HUES6 (cell line): ENCODE measurements around the gene TEP1.

Source experiments
- H3K27ac ChIP-seq: 2 replicates; pipeline ENCODE4 v1.7.0; 2013; ENCODE audit warnings: low read depth, mild to moderate bottlenecking, low read length, inconsistent platforms
- H3K27me3 ChIP-seq: 2 replicates; pipeline ENCODE4 v1.6.1; 2013; ENCODE audit warnings: low read length; ENCODE audit not compliant: control insufficient read depth, insufficient read depth
- H3K36me3 ChIP-seq: 2 replicates; pipeline ENCODE4 v1.6.1; 2013; ENCODE audit warnings: low read length; ENCODE audit not compliant: control insufficient read depth, insufficient read depth
- H3K4me1 ChIP-seq: 2 replicates; pipeline ENCODE4 v1.6.1; 2013; ENCODE audit warnings: low read length; ENCODE audit not compliant: control insufficient read depth, insufficient read depth
- H3K4me3 ChIP-seq: 2 replicates; pipeline ENCODE4 v1.5.1; 2013; ENCODE audit warnings: low read depth, low read length
- H3K9ac ChIP-seq: one replicate; pipeline ENCODE4 v1.6.1; 2013; ENCODE audit warnings: mild to moderate bottlenecking, low read length
- H3K9me3 ChIP-seq: 2 replicates; pipeline ENCODE4 v1.6.1; 2013; ENCODE audit warnings: low read depth, low read length; ENCODE audit not compliant: control insufficient read depth, insufficient read depth

TEP1 gene

DNA sequence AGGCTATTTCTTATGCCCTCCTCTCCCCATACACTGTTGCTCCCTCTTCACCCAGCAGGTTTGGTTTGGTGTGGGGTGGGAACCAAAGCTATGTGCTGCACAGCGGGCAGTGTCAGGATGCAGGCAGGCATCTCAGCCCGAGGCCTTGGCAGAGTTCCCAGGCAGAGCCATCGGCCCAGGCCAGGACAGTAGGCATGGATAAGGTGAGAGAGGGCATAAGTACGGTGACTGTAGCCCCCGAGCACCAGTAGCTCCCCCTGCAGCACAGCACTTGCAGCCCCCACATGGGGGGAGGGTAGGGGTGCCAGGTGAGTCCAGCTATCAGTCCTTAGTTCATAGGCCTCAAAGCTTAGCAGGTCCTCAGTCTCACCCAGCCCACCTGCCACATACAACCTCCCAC lies 15.5 kb upstream of the TEP1 start:
- H3K27ac ChIP-seq = no peak overlapping the region
- H3K9ac ChIP-seq = no peak overlapping the region
- no peaks in the 10 kb centered on the region for H3K36me3 ChIP-seq
- no peaks in the 10 kb centered on the region for H3K9me3 ChIP-seq
- H3K4me3 ChIP-seq = no peak overlapping the region
- H3K27me3 ChIP-seq = no peaks in the 10 kb centered on the region
- peaks cover 13% of the 10 kb centered on the region; the same call in 1 of the 2 replicates for H3K4me1 ChIP-seq

DNA sequence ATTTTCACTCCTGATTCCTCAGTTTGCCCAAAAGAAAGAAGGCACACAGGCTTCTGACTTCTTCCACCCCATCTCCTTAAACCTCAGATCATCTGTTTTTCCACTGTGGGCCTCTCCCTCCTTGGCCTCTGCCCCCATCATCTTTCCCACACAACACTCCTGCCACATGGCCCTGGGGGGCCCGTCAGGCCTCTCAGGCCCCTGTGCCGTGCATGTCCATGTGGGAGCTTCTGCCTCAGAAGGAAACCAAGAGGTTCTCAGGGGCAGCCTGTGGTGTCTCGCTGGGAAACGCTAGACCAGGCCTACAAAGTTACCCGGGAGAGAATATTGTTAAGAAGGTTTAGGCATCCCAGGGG lies 14.7 kb upstream of the TEP1 start:
- Histone ChIP-seq H3K9me3 (no peaks in the 10 kb centered on the region), H3K4me3 (no peak overlapping the region; the same call in 1 of the 2 replicates), H3K36me3 (no peaks in the 10 kb centered on the region), H3K9ac (no peak overlapping the region), H3K27me3 (no peaks in the 10 kb centered on the region), H3K4me1 (peaks cover 16% of the 10 kb centered on the region; the same call in 1 of the 2 replicates), H3K27ac (no peak overlapping the region)

DNA sequence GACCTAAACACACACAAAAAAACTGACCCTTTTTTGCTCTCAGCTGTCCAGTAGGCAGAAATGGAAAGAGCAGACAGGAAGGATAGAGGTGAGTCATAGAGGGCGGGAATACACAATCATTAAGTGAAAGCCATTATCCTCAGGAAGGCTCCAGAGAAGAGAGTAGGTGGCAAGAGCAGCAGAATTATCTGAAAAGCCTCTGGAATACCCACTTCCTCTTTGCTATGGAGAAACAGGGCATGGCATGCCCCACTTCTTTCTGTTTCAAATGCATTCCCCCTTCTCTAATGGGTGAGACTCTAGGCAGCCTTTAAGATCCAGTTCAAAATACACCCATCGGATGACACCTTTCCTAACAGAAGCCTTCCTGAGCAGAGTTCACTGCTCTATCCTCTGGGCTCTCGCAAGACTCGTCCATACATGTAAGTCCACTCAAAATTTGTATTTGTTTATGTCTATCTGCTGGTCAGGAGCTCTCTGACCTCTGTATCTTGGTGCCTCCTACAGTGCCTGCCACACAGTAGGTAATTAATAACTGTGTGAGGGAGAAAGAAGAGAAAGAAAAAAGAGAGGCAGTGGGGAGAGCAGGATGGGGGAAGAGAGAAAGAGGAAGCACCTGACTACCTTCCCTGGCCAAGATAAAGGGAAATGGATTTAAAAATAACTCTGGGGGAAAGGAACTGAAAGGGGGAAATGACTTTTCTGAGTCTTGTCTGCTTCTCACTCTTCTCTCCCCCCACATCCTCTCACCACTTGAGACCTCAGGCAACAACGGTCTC lies 14.1 kb upstream of the TEP1 start:
- H3K9ac ChIP-seq = peak overlapping the region; percentile 41

DNA sequence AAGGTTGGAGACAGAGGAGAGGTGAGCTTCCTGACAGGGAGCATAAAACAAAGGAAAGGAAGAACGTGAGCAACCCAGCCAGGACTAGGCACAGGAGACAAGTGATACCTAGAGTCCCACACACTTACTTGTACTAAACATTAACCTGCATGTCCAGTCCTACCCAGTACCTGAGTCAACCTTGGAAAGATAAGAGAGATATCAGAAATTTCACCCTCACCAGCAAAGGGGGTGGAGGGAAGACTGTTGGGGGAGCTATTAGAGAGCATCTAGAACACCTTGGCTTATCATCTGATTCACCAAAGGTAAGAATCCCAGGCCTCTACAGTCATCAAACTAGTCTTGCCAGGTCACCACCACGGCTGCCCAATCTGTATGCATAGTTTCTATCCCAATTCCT lies 11.6 kb upstream of the TEP1 start:
- H3K27me3 ChIP-seq = no peaks in the 10 kb centered on the region
- no peaks in the 10 kb centered on the region for H3K36me3 ChIP-seq
- peaks cover 22% of the 10 kb centered on the region; the same call in 1 of the 2 replicates for H3K4me1 ChIP-seq
- no peaks in the 10 kb centered on the region for H3K9me3 ChIP-seq
- H3K4me3 ChIP-seq = no peak overlapping the region
- no peak overlapping the region for H3K9ac ChIP-seq
- no peak overlapping the region for H3K27ac ChIP-seq

More for the DNA sequence above, 14.1 kb upstream of the TEP1 start:
- Histone ChIP-seq H3K4me1 (peaks cover 16% of the 10 kb centered on the region; the same call in 1 of the 2 replicates), H3K9me3 (no peaks in the 10 kb centered on the region), H3K27me3 (no peaks in the 10 kb centered on the region), H3K36me3 (no peaks in the 10 kb centered on the region), H3K27ac (peak overlapping the region; percentile 47; the same call in 1 of the 2 replicates), H3K4me3 (peak overlapping the region; percentile 15; the same call in 1 of the 2 replicates)

DNA sequence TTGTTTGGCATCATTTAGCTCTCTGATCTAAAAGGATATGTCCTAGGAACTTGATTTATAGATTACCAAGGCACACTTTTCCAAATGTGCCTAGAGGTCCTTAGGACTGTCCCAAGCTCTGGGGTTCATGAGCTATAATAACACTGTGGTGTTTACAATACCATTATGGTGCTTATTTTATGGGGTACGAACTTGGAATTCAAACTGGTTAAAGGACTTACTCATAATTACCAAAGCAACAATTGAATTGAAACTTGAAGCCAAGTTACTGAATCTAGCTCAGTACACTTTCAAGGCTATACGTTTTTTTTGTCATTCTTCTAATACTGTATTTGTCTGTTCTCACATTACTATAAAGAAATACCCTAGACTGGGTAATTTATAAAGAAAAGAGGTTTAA lies 9.6 kb upstream of the TEP1 start:
- Histone ChIP-seq H3K9ac (no peak overlapping the region), H3K9me3 (no peaks in the 10 kb centered on the region), H3K4me3 (no peak overlapping the region), H3K4me1 (peaks cover 17% of the 10 kb centered on the region; the same call in 1 of the 2 replicates), H3K27me3 (no peaks in the 10 kb centered on the region), H3K27ac (no peak overlapping the region), H3K36me3 (no peaks in the 10 kb centered on the region)

DNA sequence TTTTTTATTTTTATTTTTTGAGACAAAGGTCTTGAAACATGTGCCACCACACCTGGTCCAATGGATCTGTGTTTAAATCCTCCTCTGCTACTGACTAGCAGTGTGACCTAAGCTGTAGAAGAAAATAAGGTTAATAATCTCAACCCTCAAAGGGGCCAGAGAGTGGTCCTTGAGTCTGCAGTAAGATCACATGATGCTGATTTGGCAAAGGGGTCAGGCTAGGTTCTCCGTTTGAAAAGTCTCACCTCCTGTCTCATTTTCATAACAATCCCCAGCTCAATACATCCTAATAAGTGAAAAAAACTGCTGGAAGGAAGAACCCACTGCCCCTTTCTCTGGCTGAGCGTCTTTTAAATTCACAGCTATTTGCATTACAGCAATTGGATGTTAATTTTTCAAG lies 8.0 kb upstream of the TEP1 start:
- Histone ChIP-seq H3K27ac (no peak overlapping the region), H3K36me3 (no peaks in the 10 kb centered on the region), H3K9me3 (no peaks in the 10 kb centered on the region), H3K4me3 (no peak overlapping the region), H3K9ac (no peak overlapping the region), H3K27me3 (no peaks in the 10 kb centered on the region), H3K4me1 (peaks cover 9% of the 10 kb centered on the region; the same call in 1 of the 2 replicates)

DNA sequence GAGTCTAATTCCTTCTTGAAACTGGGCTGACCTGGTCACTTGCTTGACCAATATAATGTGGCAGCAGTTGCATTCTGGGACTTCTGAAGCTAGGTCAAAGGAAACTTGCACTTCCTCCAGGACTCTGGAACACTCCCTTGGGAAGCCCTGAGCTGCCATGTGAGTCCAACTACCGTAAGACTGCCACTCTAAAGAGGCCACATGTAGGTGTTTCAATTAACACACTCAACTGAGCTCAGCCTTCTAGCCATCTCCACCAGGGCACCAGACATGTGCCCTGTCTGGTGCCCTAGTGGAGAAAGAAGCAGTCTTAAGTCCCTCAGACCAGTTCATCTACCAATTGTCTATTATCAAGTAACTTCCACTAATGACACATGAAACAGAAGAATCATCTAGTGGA lies 6.1 kb upstream of the TEP1 start:
- H3K4me1 ChIP-seq = peaks cover 12% of the 10 kb centered on the region; the same call in 1 of the 2 replicates
- H3K27me3 ChIP-seq = no peaks in the 10 kb centered on the region
- no peak overlapping the region for H3K9ac ChIP-seq
- no peaks in the 10 kb centered on the region for H3K9me3 ChIP-seq
- no peak overlapping the region for H3K27ac ChIP-seq
- H3K36me3 ChIP-seq = no peaks in the 10 kb centered on the region
- no peak overlapping the region for H3K4me3 ChIP-seq

DNA sequence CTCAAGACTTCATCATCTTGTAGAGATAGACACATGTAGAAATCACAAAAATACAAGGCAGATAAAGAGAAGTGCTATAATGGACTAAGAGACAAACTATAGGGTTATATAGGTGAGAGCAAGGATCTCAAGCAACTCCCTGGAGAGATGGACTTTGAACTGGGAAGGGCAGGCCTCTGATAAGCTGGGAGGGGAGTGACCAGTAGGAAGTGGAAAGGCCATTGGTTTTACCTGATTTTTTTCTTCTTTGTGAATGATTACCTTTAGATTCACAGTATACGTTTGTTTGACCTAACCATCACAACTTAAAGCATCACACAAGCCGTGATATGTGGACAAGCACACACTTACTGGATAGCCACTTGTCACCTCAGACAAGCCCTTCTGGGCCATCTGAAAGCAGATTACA lies 5.2 kb upstream of the TEP1 start:
- H3K36me3 ChIP-seq = no peaks in the 10 kb centered on the region
- no peak overlapping the region for H3K9ac ChIP-seq
- peaks cover 19% of the 10 kb centered on the region for H3K4me1 ChIP-seq

DNA sequence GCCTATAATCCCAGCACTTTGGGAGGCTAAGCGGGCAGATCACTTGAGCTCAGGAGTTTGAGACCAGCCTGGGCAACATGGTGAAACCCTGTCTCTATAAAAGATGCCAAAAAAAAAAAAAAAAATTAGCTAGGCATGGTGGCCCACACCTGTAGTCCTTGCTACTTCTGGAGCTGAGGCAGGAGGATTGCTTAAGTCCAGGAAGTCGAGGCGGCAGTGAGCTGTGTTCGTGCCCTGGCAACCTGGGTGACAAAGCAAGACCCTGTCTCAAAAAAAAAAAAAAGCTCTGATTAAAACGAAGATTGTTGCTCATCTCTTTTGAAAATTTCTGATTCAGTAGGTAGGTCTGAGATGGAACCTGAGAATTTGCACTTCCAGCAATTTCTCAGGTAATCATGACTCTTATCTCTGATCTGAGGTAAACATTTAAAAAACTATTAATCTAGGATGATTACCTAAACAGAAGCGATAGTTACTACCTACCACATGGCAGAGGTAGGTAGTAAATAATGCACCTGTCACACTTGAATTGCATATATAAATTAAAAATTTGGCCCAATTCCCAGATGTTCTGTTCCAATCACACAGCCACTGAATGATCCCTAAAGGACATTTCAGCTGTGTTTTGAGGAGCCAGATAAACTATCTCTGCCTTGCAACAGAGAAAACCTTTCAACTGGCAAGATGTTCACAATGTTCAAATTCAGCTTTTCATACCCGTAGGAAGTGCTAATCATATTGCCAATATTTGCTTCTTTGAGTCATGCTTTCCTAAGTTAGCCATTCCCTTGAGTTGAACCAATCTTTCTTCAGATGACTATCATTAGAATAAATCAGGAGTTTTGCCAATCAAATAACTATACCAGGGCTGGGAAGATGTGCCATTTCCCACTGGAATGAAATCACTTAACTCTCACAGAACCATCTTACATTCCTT lies 4.2 kb upstream of the TEP1 start:
- no peaks in the 10 kb centered on the region for H3K36me3 ChIP-seq
- no peaks in the 10 kb centered on the region for H3K27me3 ChIP-seq
- H3K27ac ChIP-seq = no peak overlapping the region
- H3K4me3 ChIP-seq = no peak overlapping the region
- no peak overlapping the region for H3K9ac ChIP-seq
- peaks cover 17% of the 10 kb centered on the region for H3K4me1 ChIP-seq
- H3K9me3 ChIP-seq = no peaks in the 10 kb centered on the region

More for the DNA sequence above, 5.2 kb upstream of the TEP1 start:
- Histone ChIP-seq H3K27ac (no peak overlapping the region), H3K27me3 (no peaks in the 10 kb centered on the region), H3K4me3 (no peak overlapping the region), H3K9me3 (no peaks in the 10 kb centered on the region)

DNA sequence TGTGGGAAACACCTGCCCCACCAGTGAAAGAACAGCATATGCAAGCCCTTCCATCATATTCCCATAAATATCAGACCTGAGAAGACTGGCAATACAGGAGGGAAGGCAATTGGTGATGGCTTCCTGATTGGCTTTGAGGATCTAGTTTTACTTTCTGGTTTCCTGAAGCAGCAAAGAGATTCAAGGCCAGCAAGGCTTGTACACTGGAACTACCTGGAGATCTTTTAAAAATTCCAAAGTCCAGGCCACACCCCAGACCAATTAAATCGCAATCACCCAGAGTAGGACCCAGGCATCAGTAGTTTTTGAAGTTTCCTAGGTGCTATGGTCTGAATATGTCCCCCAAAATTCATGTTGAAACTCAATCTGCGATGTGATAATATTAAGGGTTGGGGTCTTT lies 2.9 kb upstream of the TEP1 start:
- Histone ChIP-seq H3K4me3 (no peak overlapping the region), H3K27ac (no peak overlapping the region), H3K27me3 (no peaks in the 10 kb centered on the region), H3K9me3 (no peaks in the 10 kb centered on the region), H3K36me3 (no peaks in the 10 kb centered on the region), H3K9ac (no peak overlapping the region), H3K4me1 (peaks cover 12% of the 10 kb centered on the region)

DNA sequence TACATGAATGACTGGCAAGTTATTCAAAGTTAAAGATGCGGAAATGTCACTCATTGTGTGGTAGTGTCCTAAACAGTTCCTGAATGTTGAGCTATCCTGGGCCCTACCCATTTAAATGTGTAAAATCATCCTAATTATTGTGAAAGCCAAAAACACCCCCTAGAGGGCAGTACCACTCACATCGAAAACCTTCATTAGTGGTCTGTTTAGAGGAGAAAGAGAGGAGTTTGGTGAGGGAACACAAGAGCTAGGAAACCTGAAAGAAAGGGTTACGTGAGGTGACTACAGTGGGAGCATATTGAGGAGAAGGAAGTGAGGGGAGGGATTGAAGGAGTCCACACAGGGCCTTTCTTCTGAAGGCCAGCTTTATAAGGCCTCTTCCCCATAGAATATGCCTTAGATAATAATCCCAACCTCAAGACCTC lies 2.5 kb upstream of the TEP1 start:
- Histone ChIP-seq H3K4me1 (peaks cover 11% of the 10 kb centered on the region), H3K36me3 (no peaks in the 10 kb centered on the region), H3K9me3 (no peaks in the 10 kb centered on the region), H3K9ac (no peak overlapping the region), H3K27ac (no peak overlapping the region), H3K27me3 (no peaks in the 10 kb centered on the region), H3K4me3 (no peak overlapping the region)
